ENCODE results near the gene RERG.

Gene RERG

GRCh38 chr12:15172060-15172822 lies 49.0 kb downstream of the RERG start:
- no peak for DNase-seq
- peaks cover 33% of the 10 kb centered on the region for H3K9me3 Mint-ChIP-seq
- peaks cover 10% of the 10 kb centered on the region for H3K27me3 Mint-ChIP-seq (ENCODE audit: low read depth, poor library complexity)
- H3K36me3 Mint-ChIP-seq (ENCODE audit: low read depth) = peaks cover 5% of the 10 kb centered on the region
- H3K27ac Mint-ChIP-seq = no peak overlapping the region
- peaks cover 12% of the 10 kb centered on the region for H3K4me1 Mint-ChIP-seq
- H3K4me3 Mint-ChIP-seq = no peak overlapping the region
- no peak for TF ChIP-seq CTCF (IDR thresholded peaks at IDR 0.05)

- H3K27ac Mint-ChIP-seq = peak overlapping the region; percentile 65
- TF ChIP-seq CTCF (IDR thresholded peaks at IDR 0.05) = no peak
- H3K36me3 Mint-ChIP-seq (ENCODE audit: low read depth) = peaks cover 5% of the 10 kb centered on the region
- no peak overlapping the region for H3K4me3 Mint-ChIP-seq
- no peak for DNase-seq
- peaks cover 12% of the 10 kb centered on the region for H3K4me1 Mint-ChIP-seq
- H3K27me3 Mint-ChIP-seq (ENCODE audit: low read depth, poor library complexity) = peaks cover 10% of the 10 kb centered on the region
- peaks cover 30% of the 10 kb centered on the region for H3K9me3 Mint-ChIP-seq
Observed at GRCh38 chr12:15171012-15171655, 50.1 kb downstream of the RERG start.

- DNase-seq = no peak
- H3K4me1 Mint-ChIP-seq = peaks cover 5% of the 10 kb centered on the region
- H3K4me3 Mint-ChIP-seq = no peak overlapping the region
- H3K27me3 Mint-ChIP-seq (ENCODE audit: low read depth, poor library complexity) = peaks cover 7% of the 10 kb centered on the region
- H3K27ac Mint-ChIP-seq = no peak overlapping the region
- TF ChIP-seq CTCF (IDR thresholded peaks at IDR 0.05) = no peak
- H3K36me3 Mint-ChIP-seq (ENCODE audit: low read depth) = no peaks in the 10 kb centered on the region
- peaks cover 8% of the 10 kb centered on the region for H3K9me3 Mint-ChIP-seq
Observed at GRCh38 chr12:15168026-15168678, 53.1 kb downstream of the RERG start.

- TF ChIP-seq CTCF (IDR thresholded peaks at IDR 0.05) = no peak
- DNase-seq = no peak
- no peak overlapping the region for H3K27ac Mint-ChIP-seq
- no peaks in the 10 kb centered on the region for H3K36me3 Mint-ChIP-seq (ENCODE audit: low read depth)
- no peaks in the 10 kb centered on the region for H3K4me1 Mint-ChIP-seq
- no peaks in the 10 kb centered on the region for H3K27me3 Mint-ChIP-seq (ENCODE audit: low read depth, poor library complexity)
- no peak overlapping the region for H3K4me3 Mint-ChIP-seq
- H3K9me3 Mint-ChIP-seq = no peaks in the 10 kb centered on the region
Observed at GRCh38 chr12:15165012-15165659, 56.1 kb downstream of the RERG start.

GRCh38 chr12:15163030-15163976 lies 57.9 kb downstream of the RERG start:
- Mint-ChIP-seq H3K4me3 (no peak overlapping the region), H3K27me3 (ENCODE audit: low read depth, poor library complexity) (no peaks in the 10 kb centered on the region), H3K4me1 (no peaks in the 10 kb centered on the region), H3K36me3 (ENCODE audit: low read depth) (no peaks in the 10 kb centered on the region), H3K9me3 (no peaks in the 10 kb centered on the region), H3K27ac (no peak overlapping the region)
- no peak for DNase-seq
- no peak for TF ChIP-seq CTCF (IDR thresholded peaks at IDR 0.05)

All from nephron progenitor cell (in vitro differentiated cells).